HG02571 (cell line): ENCODE measurements around the gene KLHL22.
A peak's percentile ranks its signal among the peaks of the same experiment; 100 is the strongest.
"Not testable (repeated sequence)": the region's sequence is repeated elsewhere in the genome, so short reads cannot be mapped to it uniquely, and the experiment has no call there.

Source experiments
- ATAC-seq: cut with Tn5 transposase; IDR thresholded peaks from one replicate; pipeline ENCODE4 v1.9.1; 2021; ENCODE audit warnings: mild to moderate bottlenecking, moderate library complexity; ENCODE audit not compliant: unreplicated experiment

The KLHL22 gene

DNA sequence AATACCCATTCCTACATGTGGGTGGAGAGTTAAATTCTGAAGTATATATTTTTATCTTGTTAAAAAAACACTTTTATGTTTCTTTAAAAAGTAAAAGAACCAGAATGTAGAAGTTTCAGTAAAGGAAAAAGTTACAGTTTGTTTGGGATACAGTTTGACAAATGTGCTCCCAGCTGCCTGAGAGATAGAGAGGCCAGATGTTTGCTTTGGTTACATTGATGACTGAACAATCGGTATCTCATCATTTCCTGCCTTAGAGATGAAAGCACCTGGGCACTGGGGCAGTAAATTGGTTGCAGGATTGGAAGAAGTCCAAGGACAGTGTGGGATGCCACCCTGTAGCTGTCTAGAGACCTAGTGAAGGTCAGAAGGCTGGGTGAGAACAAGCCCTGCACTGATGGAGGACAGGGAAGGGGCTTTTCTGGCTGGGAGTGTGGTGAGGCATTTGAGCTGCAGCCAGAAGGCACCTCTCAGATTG lies 28.4 kb upstream of the KLHL22 start:
- no peak for ATAC-seq

DNA sequence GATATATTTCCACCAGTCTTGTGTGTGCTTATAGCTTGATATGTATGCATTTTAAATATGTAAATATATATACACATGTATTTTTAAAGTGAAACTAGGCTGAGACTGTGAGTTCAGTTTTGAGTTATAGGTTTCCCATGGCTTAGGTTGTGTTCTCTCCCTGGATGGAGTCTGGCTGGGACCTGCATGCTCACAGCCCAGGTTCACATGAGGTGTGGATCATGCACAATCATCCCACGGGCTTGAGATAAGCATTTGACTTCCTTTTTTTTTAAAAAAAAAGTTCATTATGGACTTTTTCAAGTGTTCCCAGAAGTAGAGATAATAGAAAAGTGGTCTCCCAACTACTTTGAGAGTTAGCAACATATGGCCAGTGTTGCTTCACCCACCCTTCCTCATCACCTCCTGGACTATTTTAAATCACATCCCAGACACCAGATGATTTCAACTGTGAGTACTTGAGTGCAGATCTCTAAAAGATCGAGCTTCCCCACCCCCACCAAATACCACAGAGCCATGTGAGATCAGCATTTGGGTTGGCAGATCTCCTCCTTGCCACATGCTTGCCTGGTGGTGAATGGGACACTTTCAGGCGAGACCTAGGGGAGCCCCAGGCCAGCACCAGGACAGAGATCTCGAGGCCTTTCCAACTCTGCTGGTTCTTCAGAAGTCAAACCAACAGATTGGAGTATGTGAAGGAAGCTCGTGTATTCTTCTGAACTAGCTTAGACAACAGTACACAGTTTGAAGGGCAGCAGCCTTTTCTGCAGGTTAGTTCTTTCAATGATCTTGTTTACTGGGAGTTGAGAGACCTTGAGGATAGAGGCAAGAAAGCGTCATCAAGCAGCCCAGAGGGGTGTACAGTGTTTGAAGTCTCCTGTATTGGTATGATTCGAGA lies 27.7 kb upstream of the KLHL22 start:
- no peak for ATAC-seq

DNA sequence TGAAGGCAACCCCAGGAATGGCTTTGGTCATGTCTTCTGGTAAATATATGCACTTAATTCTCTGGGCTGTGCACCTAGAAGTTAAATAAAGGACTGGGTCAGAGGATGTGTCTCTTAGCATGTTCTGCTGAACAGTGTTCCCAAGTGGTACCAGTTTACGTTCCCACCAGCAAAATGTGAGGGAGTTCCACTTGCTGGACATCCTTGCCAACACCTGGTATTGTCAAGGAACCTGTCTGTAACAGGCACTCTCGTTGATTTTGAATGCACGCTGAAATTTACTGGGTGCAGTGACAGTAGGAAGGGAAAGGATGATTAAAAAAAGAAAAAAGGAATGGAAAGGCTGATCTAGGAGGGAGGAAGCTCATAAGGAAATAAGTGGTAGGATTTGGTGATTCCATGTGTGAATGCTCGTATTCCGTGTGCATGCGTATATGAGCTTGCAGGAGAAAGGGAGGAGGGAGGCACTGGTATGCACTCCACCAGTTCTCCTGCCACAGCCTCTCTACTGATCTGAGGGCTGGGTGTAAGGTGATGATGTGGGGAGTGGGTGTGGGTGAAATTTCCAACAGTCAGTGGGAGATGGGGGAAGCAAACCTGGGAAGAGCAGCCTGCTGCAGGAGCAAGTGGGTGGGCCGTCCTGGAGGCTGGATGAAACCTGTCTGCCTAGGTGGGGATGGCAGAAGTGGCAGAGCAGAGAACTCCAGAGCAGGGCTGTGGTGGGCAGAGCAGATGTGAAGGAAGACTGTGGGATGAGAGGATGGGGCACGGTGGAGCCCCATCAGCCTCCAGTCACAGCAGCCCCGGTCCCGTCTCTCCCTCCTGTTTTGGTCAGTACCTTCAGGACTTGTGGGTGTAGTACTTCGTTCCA lies 26.8 kb upstream of the KLHL22 start:
- ATAC-seq = no peak

DNA sequence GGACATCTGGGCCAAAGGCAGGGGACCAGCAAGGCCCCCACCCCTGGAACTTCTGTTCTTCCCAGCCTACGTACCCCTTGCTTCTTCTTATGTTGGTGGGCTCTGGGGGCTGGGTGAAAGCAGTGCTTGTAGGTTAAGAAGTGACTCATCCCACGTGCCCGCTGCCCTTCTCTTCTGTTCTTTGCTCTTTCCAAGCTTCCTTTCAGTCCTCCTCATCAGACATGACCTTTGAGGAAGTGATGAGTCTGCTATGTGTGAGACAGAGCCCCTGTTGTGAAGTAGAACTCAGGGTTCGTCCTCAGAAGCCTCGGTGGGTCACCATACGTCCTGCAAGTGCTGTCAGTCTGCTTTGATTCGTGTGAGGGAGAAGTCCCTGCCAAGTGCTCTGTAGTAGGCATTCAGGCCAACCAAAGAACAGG lies 24.5 kb upstream of the KLHL22 start:
- no peak for ATAC-seq

DNA sequence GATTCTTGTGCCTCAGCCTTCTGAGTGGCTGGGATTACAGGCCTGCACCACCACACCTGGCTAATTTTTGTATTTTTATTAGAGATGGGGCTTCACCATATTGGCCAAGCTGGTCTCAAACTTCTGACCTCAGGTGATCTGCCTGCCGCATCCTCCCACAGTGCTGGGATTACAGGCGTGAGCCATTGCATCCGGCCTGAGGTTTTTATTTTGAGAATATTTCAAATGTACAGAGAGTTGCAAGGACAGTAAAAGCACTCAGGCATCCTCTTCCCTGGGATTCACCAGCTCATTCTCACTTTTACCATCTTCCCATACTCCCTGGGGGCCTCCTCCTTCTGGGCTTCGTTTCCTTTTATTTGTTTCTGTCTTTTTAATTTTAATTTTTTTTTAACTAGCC lies 24.0 kb upstream of the KLHL22 start:
- ATAC-seq = no peak

DNA sequence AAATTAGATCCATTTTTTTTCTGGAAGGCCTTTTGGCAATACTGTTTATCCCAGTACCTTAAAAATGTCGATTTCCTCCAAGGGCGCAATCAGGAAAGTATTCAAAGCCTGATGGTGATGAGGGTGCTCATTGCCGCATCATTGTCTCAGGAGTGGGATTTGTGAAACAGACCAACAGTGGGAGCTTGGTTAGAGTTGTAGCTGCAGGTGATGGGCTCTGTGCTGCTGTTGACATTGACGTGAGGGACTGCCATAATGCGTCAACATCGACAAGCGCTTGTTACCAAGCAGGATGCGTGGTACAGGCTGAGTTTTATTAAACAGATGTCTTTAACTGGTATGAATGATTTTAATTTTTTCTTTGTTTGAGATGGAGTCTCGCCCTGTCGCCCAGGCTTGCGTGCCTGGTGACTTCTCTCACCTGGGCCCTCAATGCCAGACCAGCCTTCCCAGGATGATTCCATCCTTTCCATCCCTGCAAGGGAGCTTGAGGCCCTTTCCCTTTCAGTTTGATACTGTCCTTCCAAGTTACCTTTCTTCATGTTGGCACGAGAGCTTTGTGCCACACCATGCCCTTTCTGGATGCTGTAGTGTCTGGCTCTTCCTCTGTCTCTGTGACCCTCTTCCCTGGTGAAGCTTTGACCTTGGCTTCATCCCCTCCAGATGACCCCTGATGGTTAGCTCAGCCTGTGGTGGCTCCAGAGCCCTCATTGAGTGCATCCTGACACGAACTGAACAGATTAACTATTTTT lies 22.4 kb upstream of the KLHL22 start:
- no peak for ATAC-seq

DNA sequence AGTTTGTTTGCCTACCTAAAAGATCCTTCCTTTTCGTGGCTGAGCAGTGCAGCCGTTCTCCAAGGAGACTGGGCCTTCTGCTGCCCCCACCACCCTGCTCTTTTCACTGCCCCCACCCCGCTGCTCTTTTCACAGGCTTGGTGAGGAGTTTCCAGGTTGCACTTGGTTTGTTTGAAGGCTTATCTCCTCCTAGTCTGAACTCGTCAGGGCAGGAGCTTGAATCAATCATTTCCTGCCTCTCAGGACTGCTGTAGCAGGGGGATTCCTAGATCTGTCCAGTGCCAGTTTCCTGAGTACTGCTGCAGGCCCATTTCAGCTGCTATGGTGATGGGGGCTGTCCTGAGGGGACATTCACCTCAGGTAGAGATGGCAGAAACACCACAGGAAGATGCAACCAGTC lies 21.8 kb upstream of the KLHL22 start:
- ATAC-seq = no peak

DNA sequence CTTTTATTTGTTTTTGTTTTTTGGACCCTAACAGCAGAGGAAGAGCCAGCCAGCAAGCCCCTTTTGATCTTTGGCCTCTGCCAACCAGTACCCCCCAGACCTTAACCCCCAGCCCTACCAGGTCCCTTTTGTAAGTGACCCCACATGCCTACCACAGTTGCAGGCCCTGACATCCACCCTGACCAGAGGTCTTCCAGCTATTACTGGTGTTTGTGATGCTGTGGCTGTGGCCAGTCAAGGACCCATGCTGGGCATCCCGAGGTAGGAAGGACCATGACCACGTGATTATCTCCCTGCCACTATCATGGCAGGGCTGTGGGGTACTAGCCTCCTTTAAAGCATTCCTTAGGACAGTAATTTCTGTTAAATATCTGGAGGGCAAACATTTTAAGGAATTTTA lies 20.8 kb upstream of the KLHL22 start:
- ATAC-seq = no peak

DNA sequence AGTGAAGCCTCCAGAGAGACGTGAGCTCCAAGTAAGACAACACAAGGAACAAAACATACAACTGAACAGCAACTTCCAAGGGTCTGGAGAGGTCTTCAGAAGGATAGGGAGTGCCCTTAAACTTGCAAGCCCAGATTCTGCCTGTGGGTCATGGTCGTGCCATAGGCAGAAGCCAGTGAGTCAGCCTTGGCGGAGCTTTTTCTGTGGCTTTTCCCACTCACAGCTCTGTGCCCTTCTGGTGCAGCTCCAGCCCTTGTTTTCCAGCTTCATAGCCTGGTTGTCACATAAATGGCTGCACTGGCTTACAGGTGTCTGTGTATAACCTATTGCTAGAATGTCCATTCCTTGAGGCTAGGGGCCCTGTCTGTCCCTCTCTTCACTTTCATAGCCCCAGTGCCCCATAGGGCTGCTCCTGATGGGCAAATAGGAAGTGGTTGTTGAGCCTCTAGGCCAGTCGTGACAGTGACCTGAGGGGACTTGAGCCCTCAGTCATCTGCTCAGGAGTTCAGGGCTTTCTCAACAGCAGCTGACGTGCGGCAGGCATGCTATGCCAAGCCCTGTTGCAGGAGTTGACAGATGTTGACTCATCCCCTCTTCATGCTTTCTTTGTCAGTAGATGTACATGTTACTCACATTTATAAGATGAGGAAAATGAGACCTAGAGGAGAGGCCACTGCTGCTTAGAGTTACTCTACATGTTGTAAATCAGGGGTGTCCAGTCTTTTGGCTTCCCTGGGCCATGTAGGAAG lies 19.2 kb upstream of the KLHL22 start:
- no peak for ATAC-seq

DNA sequence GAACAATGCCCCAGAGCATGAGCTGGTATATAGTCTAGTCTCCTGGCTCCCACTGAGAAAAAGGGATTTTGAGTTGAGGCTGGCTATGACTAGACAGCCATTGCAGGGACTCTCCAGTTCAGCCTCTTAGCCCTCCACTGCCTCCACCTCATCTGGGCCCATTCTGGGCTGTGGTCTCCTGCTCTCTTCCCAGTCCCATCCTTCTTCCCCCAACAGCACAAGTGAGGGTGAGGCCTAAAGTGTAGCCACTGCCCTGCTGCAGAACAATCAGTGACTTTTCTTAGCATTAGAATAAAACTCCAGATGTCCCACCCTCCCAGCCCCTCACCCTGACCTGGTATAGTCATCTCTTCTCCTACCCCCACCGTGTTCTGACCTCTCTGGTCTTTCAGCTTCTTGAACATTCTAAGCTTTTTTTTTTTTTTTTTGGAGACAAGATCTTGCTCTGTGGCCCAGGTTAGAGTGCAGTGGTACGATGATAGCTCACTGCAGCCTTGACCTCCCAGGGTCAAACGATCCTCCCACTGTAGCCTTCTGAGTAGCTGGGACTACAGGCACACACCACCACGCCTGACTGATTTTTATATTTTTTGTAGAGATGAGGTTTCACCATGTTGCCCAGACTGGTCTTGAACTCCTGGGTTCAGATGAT lies 16.1 kb upstream of the KLHL22 start:
- no peak for ATAC-seq

DNA sequence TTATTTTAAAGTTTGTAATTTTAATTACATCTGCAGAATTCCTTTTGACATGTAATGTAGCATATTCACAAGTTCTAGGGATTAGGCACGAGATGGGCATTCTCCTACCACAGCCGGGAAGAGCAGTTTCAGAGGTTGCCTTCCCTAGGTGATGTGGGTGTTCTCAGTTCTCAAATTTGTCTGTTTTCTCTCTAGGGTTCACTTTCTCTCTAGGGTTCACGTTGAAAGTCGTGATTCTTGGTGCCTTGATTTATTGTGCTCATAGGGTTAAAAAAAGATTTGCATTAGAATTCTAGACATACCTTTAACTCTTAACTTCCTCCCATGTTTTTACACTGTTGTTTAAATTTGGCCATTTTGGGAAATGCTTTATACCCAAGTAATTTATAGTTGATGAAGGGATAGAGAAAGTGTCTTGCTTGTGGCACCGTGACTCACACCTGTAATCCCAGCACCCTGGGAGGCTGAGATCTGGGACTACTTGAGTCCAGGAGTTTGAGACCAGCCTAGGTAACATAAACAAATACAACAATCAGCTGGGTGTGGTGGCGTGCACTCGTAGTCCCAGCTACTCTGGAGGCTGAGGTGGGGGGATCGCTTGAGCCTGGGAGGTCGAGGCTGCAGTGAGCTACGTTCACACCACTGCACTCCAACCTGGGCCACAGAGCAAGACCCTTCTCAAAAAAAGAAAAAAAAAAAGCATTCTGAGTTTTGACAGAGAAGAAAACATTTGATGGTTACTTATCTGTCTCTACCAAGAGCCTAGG lies 15.4 kb upstream of the KLHL22 start:
- no peak for ATAC-seq

DNA sequence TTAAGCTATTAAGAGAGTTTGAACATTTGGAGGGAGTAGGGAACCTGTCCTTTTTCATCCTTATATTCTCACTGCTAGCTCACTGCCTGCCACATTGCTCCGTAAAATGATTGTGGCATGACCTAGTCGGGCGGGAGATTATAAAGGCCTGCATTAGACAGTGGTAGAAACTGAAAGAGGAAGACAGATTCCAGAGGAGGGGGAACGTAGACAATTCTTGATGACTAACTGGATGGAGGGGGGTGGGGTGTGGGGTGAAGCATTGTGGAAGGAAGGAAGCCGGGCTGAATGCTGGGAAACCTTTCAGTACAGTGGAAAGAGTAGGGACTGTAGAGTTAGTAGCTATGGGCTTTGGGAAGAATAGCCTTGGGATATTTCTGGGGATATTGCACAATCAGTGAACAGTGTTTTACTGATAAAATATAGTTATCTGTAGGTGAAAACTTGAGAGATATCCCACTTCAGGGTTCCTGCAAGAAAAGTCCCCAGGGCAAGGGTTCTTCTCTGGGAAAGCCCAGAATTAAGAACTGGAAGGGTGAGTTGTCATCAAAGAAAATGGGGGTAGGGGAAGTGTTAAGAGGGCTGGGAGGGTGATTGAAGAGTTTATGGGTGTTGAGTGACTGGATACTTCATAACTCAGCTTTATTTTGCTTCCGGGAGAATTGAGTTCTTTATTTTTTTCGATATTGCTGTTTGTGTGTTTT lies 13.9 kb upstream of the KLHL22 start:
- no peak for ATAC-seq

DNA sequence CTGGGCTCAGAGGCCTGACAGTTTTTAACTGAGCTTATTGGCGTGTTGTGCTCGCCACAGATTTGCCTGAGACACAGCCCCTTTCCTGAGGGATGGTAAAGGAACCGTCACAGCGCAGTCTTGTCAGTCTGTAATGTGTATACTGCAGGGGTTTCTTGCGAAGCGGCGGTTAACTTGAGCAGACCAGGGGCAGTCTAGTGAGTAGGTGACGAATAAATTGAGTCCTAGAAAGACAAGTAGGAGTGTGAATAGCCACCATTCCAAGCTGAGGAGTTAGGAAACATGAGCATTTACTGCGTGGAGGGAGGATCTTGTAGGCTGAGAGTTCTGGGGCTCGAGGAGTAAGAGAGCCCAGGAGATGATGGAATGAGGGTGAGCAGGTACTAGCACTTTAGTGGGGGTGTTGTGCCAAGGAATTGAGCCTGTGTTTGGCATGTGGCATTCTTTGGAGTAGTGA lies 13.2 kb upstream of the KLHL22 start:
- ATAC-seq = no peak

DNA sequence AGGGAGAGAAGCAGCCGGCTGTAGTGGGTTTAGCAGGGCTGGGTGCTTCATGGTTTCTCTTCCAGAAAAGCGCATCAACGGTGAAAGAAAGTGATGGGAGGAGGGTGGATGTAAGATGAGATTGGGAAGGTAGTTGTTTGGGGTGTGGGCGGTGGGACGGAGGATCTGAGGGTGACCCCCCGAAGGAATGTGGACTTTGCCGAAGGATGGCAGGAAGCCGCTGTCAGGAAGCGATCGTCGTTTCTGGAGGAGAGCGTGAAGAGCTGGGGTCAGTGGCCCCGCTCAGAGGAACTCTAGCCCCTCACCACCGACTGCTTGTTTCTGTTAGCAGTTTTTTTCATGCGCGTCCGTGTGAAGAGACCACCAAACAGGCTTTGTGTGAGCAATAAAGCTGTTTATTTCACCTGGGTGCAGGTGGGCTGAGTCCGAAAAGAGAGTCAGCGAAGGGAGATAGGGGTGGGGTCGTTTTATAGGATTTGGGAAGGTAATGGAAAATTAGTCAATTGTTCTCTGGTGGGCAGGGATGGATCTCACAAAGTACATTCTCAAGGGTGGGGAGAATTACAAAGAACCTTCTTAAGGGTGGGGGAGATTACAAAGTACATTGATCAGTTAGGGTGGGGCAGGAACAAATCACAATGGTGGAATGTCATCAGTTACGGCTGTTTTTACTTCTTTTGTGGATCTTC lies 12.6 kb upstream of the KLHL22 start:
- ATAC-seq = not testable (repeated sequence)

DNA sequence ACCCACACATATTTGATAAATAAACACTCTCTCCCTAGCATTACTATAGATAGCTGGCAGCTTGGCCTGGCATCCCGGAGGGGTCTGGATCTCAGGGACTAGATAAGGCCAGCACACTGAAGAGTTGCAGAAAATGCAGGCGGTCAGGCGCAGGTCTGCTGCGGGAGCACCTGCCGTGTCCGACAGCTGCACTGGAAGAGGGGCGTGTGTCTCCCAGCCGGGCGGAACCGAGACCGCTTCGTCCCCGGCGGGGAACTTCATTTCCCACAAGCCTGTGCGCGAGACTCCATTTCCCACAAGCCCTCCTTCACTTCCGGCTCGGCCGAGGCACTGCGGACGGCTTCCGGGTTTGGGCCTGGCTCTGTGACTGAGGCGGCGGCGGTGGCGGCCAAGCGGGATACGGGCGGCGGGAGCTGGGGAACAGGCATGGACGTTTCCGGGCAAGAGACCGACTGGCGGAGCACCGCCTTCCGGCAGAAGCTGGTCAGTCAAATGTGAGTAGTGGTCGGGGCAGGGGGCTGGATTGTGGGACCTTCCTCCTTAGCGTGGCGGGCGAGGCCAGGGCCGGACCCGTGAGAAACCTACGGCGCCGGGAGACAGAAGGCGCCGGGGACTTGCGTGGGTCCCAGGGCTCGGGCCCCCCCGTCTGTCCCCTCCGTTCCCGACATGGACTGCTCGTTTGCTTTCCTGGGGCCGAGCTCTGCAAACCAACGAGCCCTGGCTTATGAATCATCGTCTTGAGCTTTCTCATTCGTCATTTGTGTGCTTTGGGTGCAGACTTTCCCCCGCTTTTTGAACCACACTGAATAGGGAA lies 11.9 kb upstream of the KLHL22 start, which contains the start of gene MED15:
Gene MED15, plus strand, starts transcription at position 358 of the 814 bp plus-strand sequence. Its CDS starts 69 bp downstream, at position 427.
- peak; percentile 71 for ATAC-seq

DNA sequence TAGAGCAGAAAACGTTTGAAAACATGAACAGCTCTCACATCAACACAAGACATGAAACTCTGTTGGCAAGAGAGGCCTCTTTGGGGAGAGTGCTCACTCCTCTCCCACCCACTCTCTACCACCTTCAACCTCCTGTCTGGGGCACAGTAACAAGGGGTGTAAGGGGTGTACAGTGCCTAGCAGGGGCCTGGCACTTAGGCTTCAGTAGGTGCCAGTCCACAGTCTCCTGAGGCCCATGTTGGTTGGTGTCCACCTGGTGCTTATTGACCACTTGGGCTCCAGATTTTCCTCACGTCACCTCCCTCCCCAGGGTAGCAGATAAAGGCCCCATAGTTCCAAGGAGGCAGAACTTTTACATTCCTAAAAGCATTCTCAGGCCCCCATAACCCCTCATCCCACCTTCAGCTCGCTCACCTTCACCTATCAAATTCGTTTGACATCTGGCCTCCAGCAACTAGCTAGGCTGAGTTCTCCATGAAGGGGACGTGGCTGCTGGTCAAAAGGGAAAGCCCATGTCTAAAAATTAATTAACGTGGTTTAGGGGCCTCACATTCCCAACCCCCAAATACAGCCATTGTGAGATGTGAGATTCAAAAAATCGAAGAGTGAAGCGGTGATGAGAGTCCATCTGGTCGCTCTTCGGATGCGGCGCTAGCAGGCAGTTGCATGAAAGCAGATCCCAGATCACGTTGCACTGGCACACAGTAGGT lies 11.1 kb upstream of the KLHL22 start:
- no peak for ATAC-seq
